ENCODE data around the gene CD1B.
"Not testable (repeated sequence)": the region's sequence is repeated elsewhere in the genome, so short reads cannot be mapped to it uniquely, and the experiment has no call there.

The CD1B gene

DNA sequence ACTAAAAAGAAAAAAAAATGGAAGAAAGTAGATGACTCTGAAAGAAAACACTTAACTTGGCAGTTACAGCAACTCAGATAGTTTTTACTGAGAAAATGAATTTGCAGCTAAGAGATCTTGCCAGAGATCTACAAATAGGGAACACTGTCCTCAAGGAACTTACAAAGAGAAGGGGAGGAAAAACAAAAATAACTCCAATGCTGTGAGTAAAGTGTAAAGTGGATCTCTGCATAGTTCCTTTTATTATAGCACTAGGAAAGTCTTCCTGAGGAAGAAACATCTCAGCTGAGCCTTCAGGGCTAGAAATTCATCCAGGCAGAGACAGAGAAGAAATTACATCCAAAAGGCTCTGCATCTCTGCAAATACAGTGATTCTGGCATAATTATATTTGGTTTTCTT, 3.9 kb downstream of the CD1B start:
- no peak for DNase-seq

GRCh38 chr1:158324395-158324794, 6.9 kb downstream of the CD1B start:
- DNase-seq = no peak

DNA sequence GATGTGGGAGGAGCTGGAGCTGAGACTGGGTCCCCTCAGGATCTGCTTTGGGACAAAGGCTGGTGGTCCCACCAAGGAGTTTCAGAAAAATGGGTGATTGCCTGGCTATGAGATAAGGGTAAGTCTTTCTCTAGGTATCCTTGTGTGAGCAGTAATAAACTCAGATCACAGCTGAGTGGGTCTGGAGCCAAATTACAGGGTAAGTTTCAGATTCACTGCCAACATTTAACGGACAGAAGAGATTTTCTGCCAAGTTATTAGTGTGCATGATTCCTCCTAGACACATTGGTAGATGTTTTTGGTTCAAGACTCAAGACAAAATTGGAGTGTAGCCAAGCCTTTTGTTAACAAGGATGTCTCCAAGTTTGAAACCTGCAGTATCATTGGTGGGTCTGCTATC, 7.5 kb downstream of the CD1B start:
- no peak for DNase-seq

GRCh38 chr1:158311066-158311465, 20.3 kb downstream of the CD1B start:
- DNase-seq = no peak

DNA sequence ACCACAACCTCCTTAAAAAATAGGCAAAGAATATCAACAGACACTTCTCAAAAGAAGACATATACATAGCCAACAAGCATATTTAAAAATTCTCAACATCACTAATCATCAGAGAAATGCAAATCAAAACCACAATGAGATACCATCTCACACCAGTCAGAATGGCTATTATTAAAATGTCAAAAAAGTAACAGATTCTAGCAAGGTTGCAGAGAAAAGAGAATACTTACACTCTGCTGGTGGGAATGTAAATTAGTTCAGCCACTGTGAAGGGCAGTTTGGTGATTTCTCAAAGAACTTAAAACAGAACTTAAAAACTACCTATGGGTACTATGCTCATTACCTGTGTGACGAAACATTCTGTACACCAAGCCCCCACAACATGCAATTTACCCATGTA, 20.7 kb downstream of the CD1B start:
- no peak for DNase-seq

DNA sequence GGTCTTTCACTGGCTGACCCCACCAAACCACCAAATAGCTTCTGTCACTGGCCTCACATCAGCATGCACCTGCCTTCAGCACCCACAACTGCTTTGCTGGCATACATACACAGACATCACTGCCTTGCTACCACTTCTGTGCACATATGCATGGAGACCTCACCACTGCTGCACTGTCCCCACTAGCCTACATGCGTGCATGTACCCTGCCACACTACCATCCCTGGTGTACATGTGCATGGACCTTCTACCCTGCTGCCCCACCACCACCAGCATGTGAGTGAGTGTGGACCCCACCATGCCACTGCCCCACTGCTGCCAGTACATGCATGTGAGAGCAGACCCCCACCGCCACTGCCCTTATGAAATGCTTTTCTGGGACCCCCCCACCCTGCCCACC, 35.5 kb downstream of the CD1B start:
- DNase-seq = no peak

- no peak for DNase-seq
Observed at GRCh38 chr1:158290321-158290844, 40.9 kb downstream of the CD1B start.

GRCh38 chr1:158289811-158290210, 41.5 kb downstream of the CD1B start, which contains the start of gene CD1C:
TSS of gene CD1C (plus strand) at chr1:158289923. CDS start at chr1:158290065, 142 bp downstream.
- DNase-seq = no peak

- no peak for DNase-seq
Observed at GRCh38 chr1:158286941-158287346, 44.4 kb downstream of the CD1B start.

DNA sequence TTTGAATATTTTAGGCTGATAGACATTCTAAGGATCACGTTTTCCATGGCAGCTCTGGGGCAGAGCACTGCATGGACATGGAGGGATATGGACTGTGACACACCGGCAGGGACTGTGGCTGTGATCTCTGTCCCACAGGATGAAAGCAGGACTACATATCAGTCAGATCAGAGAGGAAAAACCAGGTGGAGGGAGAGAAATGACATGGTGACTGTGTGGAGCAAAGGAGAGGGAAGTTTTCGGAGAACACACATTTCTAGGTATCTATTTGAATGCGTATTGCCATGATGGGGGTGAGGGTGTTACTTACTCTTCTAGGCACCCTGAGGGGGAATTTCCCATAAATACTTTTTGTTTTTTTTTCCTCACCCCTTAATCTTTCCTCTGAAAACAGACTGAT, 44.8 kb downstream of the CD1B start:
- no peak for DNase-seq

DNA sequence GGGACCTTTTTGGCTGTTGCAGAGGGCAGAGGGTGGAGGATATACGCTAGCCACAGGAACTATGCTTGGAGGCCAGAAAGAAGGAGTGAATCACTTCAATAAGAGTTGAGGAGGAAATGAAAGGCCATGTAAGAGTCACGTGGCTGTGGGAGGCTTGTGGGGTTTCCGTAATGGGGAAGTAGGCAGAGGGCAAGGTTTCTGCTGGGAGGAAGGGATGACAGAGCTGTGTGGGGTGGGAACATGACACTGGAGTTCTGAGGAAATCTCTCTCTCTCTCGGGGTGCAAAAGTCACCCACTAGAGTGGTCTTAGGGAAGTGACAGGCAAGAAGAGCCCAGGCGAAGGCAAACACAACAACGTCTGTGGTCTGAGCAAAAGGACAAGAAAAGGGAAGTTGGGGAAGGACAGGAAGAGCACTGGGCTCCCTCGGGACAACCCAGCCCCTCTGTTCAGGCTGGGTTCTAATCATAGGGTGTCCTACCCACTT, 45.5 kb downstream of the CD1B start:
- peak; percentile 22 for DNase-seq

- no peak for DNase-seq
Observed at GRCh38 chr1:158283965-158284364, 47.4 kb downstream of the CD1B start.

DNA sequence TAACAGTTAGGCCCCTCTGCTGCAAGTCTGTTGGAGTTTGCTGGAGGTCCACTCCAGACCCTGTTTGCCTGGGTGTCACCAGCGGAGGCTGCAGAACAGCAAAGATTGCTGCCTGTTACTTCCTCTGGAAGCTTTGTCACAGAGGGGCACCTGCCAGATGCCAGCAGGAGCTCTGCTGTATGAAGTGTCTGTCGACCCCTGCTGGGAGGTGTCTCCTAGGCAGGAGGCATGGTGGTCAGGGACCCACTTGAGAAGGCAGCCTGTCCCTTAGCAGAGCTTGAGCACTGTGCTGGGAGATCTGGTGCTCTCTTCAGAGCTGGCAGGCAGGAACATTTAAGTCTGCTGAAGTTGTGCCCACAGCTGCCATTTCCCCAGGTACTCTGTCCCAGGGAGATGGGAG, 48.9 kb downstream of the CD1B start:
- not testable (repeated sequence) for DNase-seq

Measured in EL (cell line).